AG04450 (cell line): ENCODE data around the gene LRIF1. TPM values are rescaled to one million over a fixed set of nuclear protein-coding genes. Genes with fewer than 3 reads are reported as not detected.
"Not testable (repeated sequence)": the region's sequence is repeated elsewhere in the genome, so short reads cannot be mapped to it uniquely, and the experiment has no call there.

Experiments used
- CTCF ChIA-PET: fragments of 300-600, 350-600 bp; formaldehyde crosslinking; extraction: SDS; loops from one replicate; lab custom pipeline; 2022; ENCODE audit warnings: antibody characterized with exemption, inconsistent platforms; lab: Charles Lee
- POLR2A ChIA-PET: fragments of 350-600 bp; formaldehyde crosslinking; extraction: SDS; loops from one replicate; lab custom pipeline; 2021; ENCODE audit warnings: antibody characterized with exemption, inconsistent platforms; lab: Yijun Ruan, JAX
- DNase-seq: peaks from one replicate; pipeline ENCODE4 v3.0.0-alpha.2; 2011; ENCODE audit warnings: low read depth, low spot score
- H3K27ac ChIP-seq: one replicate; pipeline ENCODE4 v1.5.1; 2012; ENCODE audit warnings: low read depth, low read length, control low read depth
- H3K27me3 ChIP-seq: one replicate; pipeline ENCODE4 v1.6.0; 2012; ENCODE audit warnings: low read length; ENCODE audit not compliant: control insufficient read depth, insufficient read depth
- H3K4me3 ChIP-seq: 2 replicates; pipeline ENCODE4 v1.5.1; 2011; ENCODE audit warnings: mild to moderate bottlenecking, low read depth, low read length, control low read depth
- H3K9me3 ChIP-seq: 2 replicates; pipeline ENCODE4 v1.5.1; 2012; ENCODE audit warnings: low read length; ENCODE audit not compliant: control insufficient read depth, insufficient read depth
- polyA plus RNA-seq: library from polyadenylated mRNA; depleted of rRNA; stranded (reverse); fragments of >200 nt; gene quantifications from 2 replicates; pipeline ENCODE4 v1.2.3, GENCODE V29; 2011
- TF ChIP-seq, protein P1 (sequence below): IDR thresholded peaks from 2 replicates; pipeline ENCODE4 v1.5.1; 2011; ENCODE audit warnings: low read depth, low read length, control low read depth, inconsistent platforms

Gene LRIF1
- polyA plus RNA-seq, 1 experiment, result 14.9 TPM

- Histone ChIP-seq H3K27ac (no peak overlapping the region), H3K9me3 (no peaks in the 10 kb centered on the region), H3K4me3 (no peak overlapping the region), H3K27me3 (no peaks in the 10 kb centered on the region)
- DNase-seq, result no peak
- TF ChIP-seq, protein P1, sequence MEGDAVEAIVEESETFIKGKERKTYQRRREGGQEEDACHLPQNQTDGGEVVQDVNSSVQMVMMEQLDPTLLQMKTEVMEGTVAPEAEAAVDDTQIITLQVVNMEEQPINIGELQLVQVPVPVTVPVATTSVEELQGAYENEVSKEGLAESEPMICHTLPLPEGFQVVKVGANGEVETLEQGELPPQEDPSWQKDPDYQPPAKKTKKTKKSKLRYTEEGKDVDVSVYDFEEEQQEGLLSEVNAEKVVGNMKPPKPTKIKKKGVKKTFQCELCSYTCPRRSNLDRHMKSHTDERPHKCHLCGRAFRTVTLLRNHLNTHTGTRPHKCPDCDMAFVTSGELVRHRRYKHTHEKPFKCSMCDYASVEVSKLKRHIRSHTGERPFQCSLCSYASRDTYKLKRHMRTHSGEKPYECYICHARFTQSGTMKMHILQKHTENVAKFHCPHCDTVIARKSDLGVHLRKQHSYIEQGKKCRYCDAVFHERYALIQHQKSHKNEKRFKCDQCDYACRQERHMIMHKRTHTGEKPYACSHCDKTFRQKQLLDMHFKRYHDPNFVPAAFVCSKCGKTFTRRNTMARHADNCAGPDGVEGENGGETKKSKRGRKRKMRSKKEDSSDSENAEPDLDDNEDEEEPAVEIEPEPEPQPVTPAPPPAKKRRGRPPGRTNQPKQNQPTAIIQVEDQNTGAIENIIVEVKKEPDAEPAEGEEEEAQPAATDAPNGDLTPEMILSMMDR, result no peak
- ChIA-PET POLR2A (no interaction called here), CTCF (no interaction called here)
These were observed 12.6 kb downstream of the LRIF1 start for GRCh38 chr1:110951161-110951560.

- TF ChIP-seq, protein P1, result no peak
- H3K9me3 ChIP-seq, result no peaks in the 10 kb centered on the region
- no peak overlapping the region for H3K27ac ChIP-seq
- H3K27me3 ChIP-seq, result no peaks in the 10 kb centered on the region
- ChIA-PET POLR2A (interaction anchor here (0.7 kb wide), 1 partner anchor 97 kb away, joined by 4 read pairs; no protein-coding TSS in a partner anchor), CTCF (interaction anchor here (1.4 kb wide), 1 partner anchor 44 kb away, joined by 3 read pairs; no protein-coding TSS in a partner anchor)
- DNase-seq, result no peak
- H3K4me3 ChIP-seq, result no peak overlapping the region
These were observed 15.5 kb downstream of the LRIF1 start for GRCh38 chr1:110948038-110948810.

GRCh38 chr1:110945626-110946025, 18.1 kb downstream of the LRIF1 start:
- POLR2A ChIA-PET, result no interaction called here
- H3K27ac ChIP-seq, result no peak overlapping the region

DNA sequence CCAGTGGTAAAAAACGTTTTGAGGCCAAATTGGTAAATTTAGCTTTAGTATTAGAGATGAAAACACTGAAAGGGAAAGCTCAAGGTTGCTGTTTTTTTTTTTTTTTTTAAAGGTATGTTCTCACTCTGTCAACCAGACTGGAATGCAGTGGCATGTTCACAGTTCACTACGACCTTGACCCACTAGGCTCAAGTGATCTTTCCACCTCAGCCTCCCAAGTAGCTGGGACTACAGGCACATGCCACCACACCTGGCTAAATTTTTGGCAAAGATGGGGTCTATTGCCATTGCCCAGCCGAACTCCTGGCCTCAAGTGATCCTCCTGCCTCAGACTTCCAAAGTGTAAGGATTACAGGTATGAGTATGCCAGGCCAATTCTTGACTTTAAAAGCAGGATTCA, 18.9 kb downstream of the LRIF1 start:
- TF ChIP-seq, protein P1, result no peak
- DNase-seq, result no peak
- Histone ChIP-seq H3K9me3 (no peaks in the 10 kb centered on the region), H3K27ac (no peak overlapping the region), H3K4me3 (no peak overlapping the region), H3K27me3 (no peaks in the 10 kb centered on the region)
- POLR2A ChIA-PET, result no interaction called here
- CTCF ChIA-PET, result interaction anchor here (1.2 kb wide), 1 partner anchor 413 kb away, joined by 3 read pairs; no protein-coding TSS in a partner anchor

More at GRCh38 chr1:110945626-110946025, 18.1 kb downstream of the LRIF1 start:
- no peak for DNase-seq
- Histone ChIP-seq H3K4me3 (no peak overlapping the region), H3K9me3 (no peaks in the 10 kb centered on the region), H3K27me3 (no peaks in the 10 kb centered on the region)
- CTCF ChIA-PET, result no interaction called here
- TF ChIP-seq, protein P1, result no peak

DNA sequence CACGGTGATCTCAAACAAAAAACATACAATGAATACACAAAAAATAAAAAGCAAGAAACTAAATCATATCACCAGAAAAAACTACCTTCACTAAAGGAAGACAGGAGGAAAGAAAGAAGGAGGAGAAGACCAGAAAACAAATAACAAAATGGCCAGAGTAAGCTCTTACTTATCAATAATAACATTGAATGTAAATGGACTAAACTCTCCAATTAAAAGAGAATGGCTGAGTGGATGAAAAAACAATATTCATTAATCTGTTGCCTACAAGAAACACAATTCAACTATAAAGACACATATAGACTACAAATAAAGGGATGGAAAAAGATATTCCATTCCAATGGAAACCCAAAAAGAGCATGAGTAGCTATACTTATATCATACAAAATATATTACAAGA, 27.2 kb downstream of the LRIF1 start:
- Histone ChIP-seq H3K9me3 (no peaks in the 10 kb centered on the region; the same call in 1 of the 2 replicates), H3K27ac (no peak overlapping the region), H3K27me3 (no peaks in the 10 kb centered on the region), H3K4me3 (no peak overlapping the region)
- POLR2A ChIA-PET, result no interaction called here
- DNase-seq, result no peak
- CTCF ChIA-PET, result no interaction called here
- TF ChIP-seq, protein P1, result no peak

- CTCF ChIA-PET, DNase-seq, H3K27ac ChIP-seq, POLR2A ChIA-PET, H3K4me3 ChIP-seq, H3K27me3 ChIP-seq, H3K9me3 ChIP-seq: not testable (repeated sequence)
These were observed 32.6 kb downstream of the LRIF1 start for GRCh38 chr1:110931097-110931496.
